Left lung (tissue), 10 donors: ENCODE data around the gene ARGFX. TPM values are rescaled to one million over a fixed set of nuclear protein-coding genes. Genes with fewer than 3 reads are reported as not detected.

Experiments
- ATAC-seq: fragments of 200-7000 bp; cut with Tn5 transposase; one replicate; pipeline ENCODE4 v1.9.1; 2020; ENCODE audit warnings: moderate library complexity
- DNase-seq, 4 donors: peaks; one replicate each; pipeline ENCODE4 v3.0.0-alpha.2; 2013 to 2020
- H3K27ac ChIP-seq, 2 donors: fragments of 200-600 bp; sonication (generic) in 1 of 2; one replicate each; pipeline versions ENCODE4 v1.5.0 to v1.8.0; 2020 to 2021
- H3K27me3 ChIP-seq, 2 donors: fragments of 200-600 bp; sonication (generic) in 1 of 2; one replicate each; pipeline versions ENCODE4 v1.5.0 to v1.8.0; 2020 to 2021
- H3K36me3 ChIP-seq, 2 donors: fragments of 200-600 bp; sonication (generic) in 1 of 2; one replicate each; pipeline versions ENCODE4 v1.5.0 to v1.8.0; 2020 to 2021
- H3K4me1 ChIP-seq, 2 donors: fragments of 200-600 bp; one replicate each; pipeline ENCODE4 v1.8.0; 2021
- H3K4me3 ChIP-seq, 2 donors: fragments of 200-600 bp; sonication (generic) in 1 of 2; one replicate each; pipeline versions ENCODE4 v1.5.0 to v1.8.0; 2020 to 2021; ENCODE audit warnings: mild to moderate bottlenecking in 1 of 2
- H3K9me3 ChIP-seq, 2 donors: fragments of 200-600 bp; sonication (generic) in 1 of 2; one replicate each; pipeline versions ENCODE4 v1.5.0 to v1.8.0; 2020 to 2021
- intact Hi-C, 2 donors: fragments of 100-400 bp; cut with DNase I; formaldehyde crosslinking; loops; one replicate each; pipeline versions ENCODE4 v1.11.2 to v1.14.2; 2022
- polyA plus RNA-seq, 6 donors: library from polyadenylated mRNA; unstranded; fragments of 120-200 nt; gene quantifications; one replicate each; pipeline ENCODE4 v1.2.1, GENCODE V29; 2013; ENCODE audit not compliant: insufficient read length in 6 of 6
- total RNA-seq, 2 donors: library from RNA; stranded (reverse); fragmentation: NEBNext Ultra II Directional; extraction: Animal tissue kit (Norgen Biotek cat#: 25700); gene quantifications; one replicate each; pipeline ENCODE4 v1.2.1, GENCODE V29; 2021
- TF ChIP-seq, protein P1 (sequence below), 2 donors: fragments of 200-600 bp; sonication (generic) in 1 of 2; IDR thresholded peaks; one replicate each; pipeline versions ENCODE4 v1.5.0 to v1.8.0; 2021; ENCODE audit warnings: antibody characterized with exemption in 2 of 2
- donor health status: DM: no; HTN: yes; CAD: no.
- donor health status: DM: no; HTN: no; CAD: no.

The ARGFX gene
- total and polyA plus RNA-seq, 8 donors, result 0.17 TPM; not detected in 7

GRCh38 chr3:121552797-121553196, 15.0 kb upstream of the ARGFX start:
- no peak overlapping the region for H3K27ac ChIP-seq
- H3K36me3 ChIP-seq, result no peaks in the 10 kb centered on the region
- TF ChIP-seq, protein P1, sequence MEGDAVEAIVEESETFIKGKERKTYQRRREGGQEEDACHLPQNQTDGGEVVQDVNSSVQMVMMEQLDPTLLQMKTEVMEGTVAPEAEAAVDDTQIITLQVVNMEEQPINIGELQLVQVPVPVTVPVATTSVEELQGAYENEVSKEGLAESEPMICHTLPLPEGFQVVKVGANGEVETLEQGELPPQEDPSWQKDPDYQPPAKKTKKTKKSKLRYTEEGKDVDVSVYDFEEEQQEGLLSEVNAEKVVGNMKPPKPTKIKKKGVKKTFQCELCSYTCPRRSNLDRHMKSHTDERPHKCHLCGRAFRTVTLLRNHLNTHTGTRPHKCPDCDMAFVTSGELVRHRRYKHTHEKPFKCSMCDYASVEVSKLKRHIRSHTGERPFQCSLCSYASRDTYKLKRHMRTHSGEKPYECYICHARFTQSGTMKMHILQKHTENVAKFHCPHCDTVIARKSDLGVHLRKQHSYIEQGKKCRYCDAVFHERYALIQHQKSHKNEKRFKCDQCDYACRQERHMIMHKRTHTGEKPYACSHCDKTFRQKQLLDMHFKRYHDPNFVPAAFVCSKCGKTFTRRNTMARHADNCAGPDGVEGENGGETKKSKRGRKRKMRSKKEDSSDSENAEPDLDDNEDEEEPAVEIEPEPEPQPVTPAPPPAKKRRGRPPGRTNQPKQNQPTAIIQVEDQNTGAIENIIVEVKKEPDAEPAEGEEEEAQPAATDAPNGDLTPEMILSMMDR (IDR thresholded peaks at IDR 0.05), result no peak
- no peak for ATAC-seq
- no peaks in the 10 kb centered on the region for H3K4me1 ChIP-seq
- DNase-seq, result no peak
- no peak overlapping the region for H3K4me3 ChIP-seq
- H3K9me3 ChIP-seq, result no peaks in the 10 kb centered on the region
- intact Hi-C loops, result no loop called here
- no peaks in the 10 kb centered on the region for H3K27me3 ChIP-seq

- DNase-seq, result no peak
- Histone ChIP-seq H3K4me1 (no peaks in the 10 kb centered on the region), H3K9me3 (no peaks in the 10 kb centered on the region), H3K27ac (no peak overlapping the region), H3K36me3 (no peaks in the 10 kb centered on the region), H3K27me3 (no peaks in the 10 kb centered on the region), H3K4me3 (no peak overlapping the region)
- TF ChIP-seq, protein P1 (IDR thresholded peaks at IDR 0.05), result no peak
- intact Hi-C loops, result no loop called here
- ATAC-seq, result no peak
Observed at GRCh38 chr3:121557426-121557934, 10.3 kb upstream of the ARGFX start.

DNA sequence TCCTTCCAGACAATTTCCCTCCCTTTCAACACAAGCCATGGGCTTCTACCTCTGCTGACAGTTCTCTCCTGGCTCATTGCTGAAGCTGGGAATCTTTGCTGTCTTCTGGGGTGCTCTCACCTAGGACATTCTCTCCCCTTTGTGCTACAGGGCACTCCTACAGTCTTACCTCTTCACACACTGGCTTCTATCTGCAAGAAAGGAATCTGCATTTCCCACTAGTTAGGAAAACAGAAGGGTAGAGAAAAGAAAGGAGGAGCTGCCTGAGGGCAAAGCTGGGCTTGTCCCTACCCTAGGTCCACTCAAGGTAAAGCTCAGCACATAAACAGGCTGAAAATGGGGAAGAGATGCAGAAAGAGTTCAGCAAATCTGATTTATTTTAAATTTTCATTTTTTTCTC, 5.6 kb upstream of the ARGFX start:
- H3K9me3 ChIP-seq, result no peaks in the 10 kb centered on the region
- no peak overlapping the region for H3K4me3 ChIP-seq
- no peaks in the 10 kb centered on the region for H3K27me3 ChIP-seq
- TF ChIP-seq, protein P1 (IDR thresholded peaks at IDR 0.05), result no peak
- DNase-seq (no peak), ATAC-seq (no peak)
- intact Hi-C loops, result no loop called here
- no peaks in the 10 kb centered on the region for H3K36me3 ChIP-seq
- H3K27ac ChIP-seq, result no peak overlapping the region
- no peaks in the 10 kb centered on the region for H3K4me1 ChIP-seq

DNA sequence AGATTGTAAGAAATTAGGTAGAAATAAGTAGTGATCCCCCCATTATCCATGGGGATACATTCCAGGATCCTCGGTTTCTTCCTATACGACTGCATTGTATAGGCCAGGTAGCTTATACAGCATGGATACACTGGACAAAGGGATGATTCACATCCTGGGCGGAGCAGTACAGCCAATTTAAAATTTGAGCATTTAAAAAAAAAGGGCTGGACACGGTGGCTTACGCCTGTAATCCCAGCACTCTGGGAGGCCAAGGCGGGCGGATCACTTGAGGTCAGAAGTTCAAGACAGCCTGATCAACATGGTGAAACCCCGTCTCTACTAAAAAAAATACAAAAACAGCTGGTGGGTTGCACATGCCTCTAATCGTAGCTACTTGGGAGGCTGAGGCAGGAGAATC, 976 bp upstream of the ARGFX start:
- Histone ChIP-seq H3K4me1 (no peaks in the 10 kb centered on the region), H3K27me3 (no peaks in the 10 kb centered on the region), H3K36me3 (no peaks in the 10 kb centered on the region), H3K4me3 (no peak overlapping the region), H3K9me3 (no peaks in the 10 kb centered on the region), H3K27ac (no peak overlapping the region)
- ATAC-seq (no peak), DNase-seq (no peak)
- TF ChIP-seq, protein P1 (IDR thresholded peaks at IDR 0.05), result no peak
- intact Hi-C loops, result no loop called here

DNA sequence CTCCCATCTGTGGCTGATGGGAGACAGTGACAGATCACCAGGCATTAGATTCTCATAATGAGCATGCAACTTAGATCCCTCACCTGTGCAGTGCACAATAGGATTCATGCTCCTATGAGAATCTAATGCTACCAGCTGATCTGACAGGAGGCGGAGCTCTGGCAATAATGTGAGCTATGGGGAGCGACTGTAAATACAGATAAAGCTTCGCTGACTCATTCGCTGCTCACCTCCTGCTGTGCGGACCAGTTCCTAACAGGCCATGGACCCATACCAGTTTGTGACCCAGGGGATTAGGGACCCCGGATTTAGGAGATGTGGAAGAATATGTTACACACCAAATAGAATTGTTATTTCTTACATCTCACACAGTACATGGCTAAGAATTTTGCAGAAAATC, 6.7 kb downstream of the ARGFX start:
- H3K4me3 ChIP-seq, result no peak overlapping the region
- no peak for DNase-seq
- intact Hi-C loops, result no loop called here
- H3K4me1 ChIP-seq, result no peaks in the 10 kb centered on the region
- H3K27me3 ChIP-seq, result no peaks in the 10 kb centered on the region
- no peak for ATAC-seq
- no peak overlapping the region for H3K27ac ChIP-seq
- no peaks in the 10 kb centered on the region for H3K36me3 ChIP-seq
- TF ChIP-seq, protein P1 (IDR thresholded peaks at IDR 0.05), result no peak
- no peaks in the 10 kb centered on the region for H3K9me3 ChIP-seq
